Caco-2 (cell line): ENCODE data around the gene KLHL33. TPM values are rescaled to one million over a fixed set of nuclear protein-coding genes. Genes with fewer than 3 reads are reported as not detected.
"Not testable (repeated sequence)": the region's sequence is repeated elsewhere in the genome, so short reads cannot be mapped to it uniquely, and the experiment has no call there.

Experiments
- BruUV-seq: library from RNA; stranded (reverse); fragments of 400-500 nt; replicated peaks from 2 replicates; lab custom pipeline; 2021; lab: Mats Ljungman, UMichigan
- CTCF ChIA-PET: fragments of 300-600 bp; sonication (Branson Sonifier 250); formaldehyde crosslinking; loops from one replicate; lab custom pipeline; 2022; ENCODE audit warnings: antibody characterized with exemption; lab: Charles Lee
- POLR2A ChIA-PET: fragments of 300-600 bp; sonication (Branson Sonifier 250); formaldehyde crosslinking; loops from one replicate; lab custom pipeline; 2022; ENCODE audit warnings: antibody characterized with exemption; lab: Charles Lee
- DNase-seq, 2 experiments: peaks; one replicate each; pipeline versions ENCODE4 v3.0.0 to v3.0.0-alpha.2; 2020 to 2022
- H3K27me3 ChIP-seq: replicated peaks from 2 replicates; pipeline ENCODE4 v1.6.0; 2011; ENCODE audit warnings: low read length; ENCODE audit not compliant: control insufficient read depth, insufficient read depth
- H3K36me3 ChIP-seq: 2 replicates; pipeline ENCODE4 v1.5.1; 2011; ENCODE audit warnings: low read length; ENCODE audit not compliant: control insufficient read depth, insufficient read depth
- H3K4me1 ChIP-seq: fragments of 250-450 bp; sonication (Bioruptor Pico); 2 replicates; pipeline ENCODE4 v1.5.1; 2020; ENCODE audit warnings: mild to moderate bottlenecking
- H3K4me3 ChIP-seq: 2 replicates; pipeline ENCODE4 v1.5.1; 2011; ENCODE audit warnings: low read depth, mild to moderate bottlenecking, control low read depth, low read length
- H3K9me3 ChIP-seq: fragments of 250-450 bp; sonication (Bioruptor Pico); 2 replicates; pipeline ENCODE4 v1.5.1; 2020; ENCODE audit warnings: mild to moderate bottlenecking, moderate library complexity
- H3K27ac Mint-ChIP-seq: one replicate; pipeline ENCODE4 v1.8.0; 2022; ENCODE audit warnings: mixed read lengths; ENCODE audit not compliant: unreplicated experiment
- H3K27me3 Mint-ChIP-seq: one replicate; pipeline ENCODE4 v1.8.0; 2022; ENCODE audit warnings: mixed read lengths; ENCODE audit not compliant: insufficient read depth, unreplicated experiment
- H3K36me3 Mint-ChIP-seq: one replicate; pipeline ENCODE4 v1.8.0; 2022; ENCODE audit warnings: mild to moderate bottlenecking, mixed read lengths; ENCODE audit not compliant: insufficient read depth, unreplicated experiment
- H3K4me1 Mint-ChIP-seq: one replicate; pipeline ENCODE4 v1.8.0; 2022; ENCODE audit warnings: low read depth, mixed read lengths; ENCODE audit not compliant: unreplicated experiment
- H3K4me3 Mint-ChIP-seq: one replicate; pipeline ENCODE4 v1.8.0; 2022; ENCODE audit warnings: mild to moderate bottlenecking, moderate library complexity, mixed read lengths; ENCODE audit not compliant: unreplicated experiment
- H3K9me3 Mint-ChIP-seq: one replicate; pipeline ENCODE4 v1.8.0; 2022; ENCODE audit warnings: mixed read lengths; ENCODE audit not compliant: unreplicated experiment
- intact Hi-C: fragments of 100-400 bp; cut with micrococcal nuclease; formaldehyde crosslinking; loops from one replicate; pipeline ENCODE4 v1.10.0; 2022; ENCODE audit not compliant: unreplicated experiment
- total RNA-seq: library from RNA; stranded (reverse); gene quantifications from 2 replicates; pipeline ENCODE4 v1.2.3, GENCODE V29; 2022
- TF ChIP-seq, protein P1 (sequence below), 2 experiments: fragments of 200-600 bp in 1 of 2; IDR thresholded peaks; 1 replicate in 1 of 2; 2 replicates in 1 of 2; pipeline versions ENCODE4 v1.5.1 to v1.8.0; 2011 to 2022; ENCODE audit warnings: antibody characterized with exemption in 1 of 2, control low read depth in 1 of 2, inconsistent platforms in 1 of 2, low read depth in 1 of 2, low read length in 1 of 2, mild to moderate bottlenecking in 1 of 2, moderate library complexity in 1 of 2; ENCODE audit not compliant: insufficient read depth in 1 of 2, severe bottlenecking in 1 of 2, unreplicated experiment in 1 of 2

KLHL33 gene
- total RNA-seq, 1 experiment from 2014 or later = not detected

DNA sequence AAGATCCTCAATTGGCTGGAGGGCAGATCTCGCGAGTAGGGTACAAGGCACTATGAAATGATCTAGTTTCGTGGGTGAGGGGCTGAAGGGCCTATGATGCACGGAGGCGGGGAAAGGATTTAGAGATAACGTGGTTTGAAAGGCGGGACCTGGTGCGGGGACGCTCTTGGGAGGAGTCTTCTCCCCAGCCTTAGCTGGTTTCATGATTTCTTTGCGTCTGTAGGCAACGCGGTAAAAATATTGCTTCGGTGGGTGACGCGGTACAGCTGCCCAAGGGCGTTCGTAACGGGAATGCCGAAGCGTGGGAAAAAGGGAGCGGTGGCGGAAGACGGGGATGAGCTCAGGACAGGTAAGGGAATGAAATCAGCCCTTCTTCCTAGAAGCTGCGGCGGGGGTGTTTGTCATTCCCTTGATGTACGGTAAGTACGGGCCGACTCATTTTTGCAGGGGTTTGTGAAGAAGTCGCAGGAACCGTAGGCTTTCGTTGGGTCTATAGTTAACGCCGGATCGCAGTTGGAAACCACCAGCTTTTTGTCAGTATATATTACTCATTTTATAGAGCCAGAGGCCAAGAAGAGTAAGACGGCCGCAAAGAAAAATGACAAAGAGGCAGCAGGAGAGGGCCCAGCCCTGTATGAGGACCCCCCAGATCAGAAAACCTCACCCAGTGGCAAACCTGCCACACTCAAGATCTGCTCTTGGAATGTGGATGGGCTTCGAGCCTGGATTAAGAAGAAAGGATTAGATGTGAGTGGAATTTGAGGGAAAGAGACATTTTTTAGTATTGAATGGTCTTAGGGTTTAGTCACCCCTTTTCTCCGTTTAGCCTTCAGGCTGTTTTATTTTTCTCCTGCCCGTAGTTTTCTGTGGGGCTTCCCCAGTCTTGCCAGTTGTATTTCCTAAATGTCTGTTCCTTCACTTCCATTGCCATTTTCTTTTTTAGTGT, 19.7 kb upstream of the KLHL33 start:
- no peaks in the 10 kb centered on the region for H3K27me3 Mint-ChIP-seq
- Histone ChIP-seq H3K36me3 (peaks cover 7% of the 10 kb centered on the region; the same call in 1 of the 2 replicates), H3K27me3 (no peaks in the 10 kb centered on the region), H3K4me3 (peak overlapping the region; percentile 37), H3K9me3 (no peaks in the 10 kb centered on the region), H3K4me1 (peaks cover 7% of the 10 kb centered on the region; the same call in 1 of the 2 replicates)
- no peak overlapping the region for H3K4me3 Mint-ChIP-seq
- TF ChIP-seq, protein P1, sequence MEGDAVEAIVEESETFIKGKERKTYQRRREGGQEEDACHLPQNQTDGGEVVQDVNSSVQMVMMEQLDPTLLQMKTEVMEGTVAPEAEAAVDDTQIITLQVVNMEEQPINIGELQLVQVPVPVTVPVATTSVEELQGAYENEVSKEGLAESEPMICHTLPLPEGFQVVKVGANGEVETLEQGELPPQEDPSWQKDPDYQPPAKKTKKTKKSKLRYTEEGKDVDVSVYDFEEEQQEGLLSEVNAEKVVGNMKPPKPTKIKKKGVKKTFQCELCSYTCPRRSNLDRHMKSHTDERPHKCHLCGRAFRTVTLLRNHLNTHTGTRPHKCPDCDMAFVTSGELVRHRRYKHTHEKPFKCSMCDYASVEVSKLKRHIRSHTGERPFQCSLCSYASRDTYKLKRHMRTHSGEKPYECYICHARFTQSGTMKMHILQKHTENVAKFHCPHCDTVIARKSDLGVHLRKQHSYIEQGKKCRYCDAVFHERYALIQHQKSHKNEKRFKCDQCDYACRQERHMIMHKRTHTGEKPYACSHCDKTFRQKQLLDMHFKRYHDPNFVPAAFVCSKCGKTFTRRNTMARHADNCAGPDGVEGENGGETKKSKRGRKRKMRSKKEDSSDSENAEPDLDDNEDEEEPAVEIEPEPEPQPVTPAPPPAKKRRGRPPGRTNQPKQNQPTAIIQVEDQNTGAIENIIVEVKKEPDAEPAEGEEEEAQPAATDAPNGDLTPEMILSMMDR (IDR thresholded peaks at IDR 0.05; ENCODE audit: insufficient read depth in 1 of 2, low read depth in 1 of 2, low read length in 1 of 2, severe bottlenecking in 1 of 2, unreplicated experiment in 1 of 2) = no peak
- H3K9me3 Mint-ChIP-seq = no peaks in the 10 kb centered on the region
- ChIA-PET CTCF (interaction anchor here (0.6 to 1.0 kb wide), 4 partner anchors 38 to 226 kb away, joined by 3 to 9 read pairs (median 4); no protein-coding TSS in a partner anchor), POLR2A (interaction anchor here (0.6 to 2.2 kb wide), 14 partner anchors 11 to 1000 kb away, joined by 3 to 26 read pairs (median 5); partner anchors contain the start of genes CHD8, PARP2, PNP and TEP1)
- peaks cover 7% of the 10 kb centered on the region for H3K4me1 Mint-ChIP-seq
- peaks cover 37% of the 10 kb centered on the region for H3K36me3 Mint-ChIP-seq
- BruUV-seq = TSS peak; percentile 85
- intact Hi-C loops = loop anchor here (1.0 to 5.0 kb wide), 5 partner anchors 37 to 1057 kb away; partner anchors contain the start of genes CCNB1IP1, METTL3 and PARP2
- peak in 1 of 2 experiments; percentile 83 for DNase-seq
- H3K27ac Mint-ChIP-seq = no peak overlapping the region

DNA sequence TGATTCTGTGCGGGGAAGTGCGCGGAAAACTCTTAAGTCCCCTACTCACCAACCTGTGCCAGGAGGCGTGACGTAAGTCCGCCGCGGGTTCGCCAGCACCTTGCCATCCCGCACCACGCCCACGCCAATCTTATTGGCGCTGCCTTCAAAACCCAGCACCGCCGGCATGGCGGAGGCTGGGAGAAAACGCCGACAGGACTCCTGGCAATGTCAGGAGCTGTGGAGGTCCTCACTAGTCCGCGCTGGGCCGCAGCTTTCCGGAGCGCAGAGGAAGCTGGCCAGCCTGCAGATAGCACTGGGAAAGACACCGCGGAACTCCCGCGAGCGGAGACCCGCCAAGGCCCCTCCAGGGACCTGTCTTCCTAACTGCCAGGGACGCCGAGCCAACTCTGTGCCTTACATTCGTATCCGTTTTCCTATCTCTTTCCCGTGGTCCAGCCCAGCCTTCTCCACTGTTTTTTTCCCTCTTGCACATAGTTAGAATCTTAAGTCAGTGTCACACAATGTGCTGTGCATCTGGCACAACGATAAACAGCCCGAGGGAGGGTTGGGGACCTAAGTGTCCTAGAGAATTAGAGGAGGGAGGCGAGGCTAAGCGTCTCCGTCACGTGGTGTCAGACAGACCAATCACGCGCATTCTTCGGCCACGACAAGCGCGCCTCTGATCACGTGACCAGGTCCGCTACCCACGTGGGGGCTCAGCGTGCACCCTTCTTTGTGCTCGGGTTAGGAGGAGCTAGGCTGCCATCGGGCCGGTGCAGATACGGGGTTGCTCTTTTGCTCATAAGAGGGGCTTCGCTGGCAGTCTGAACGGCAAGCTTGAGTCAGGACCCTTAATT, 18.8 kb upstream of the KLHL33 start, which contains the start of the genes APEX1 and OSGEP:
TSS of gene APEX1 (plus strand) at position 711 of the 839 bp plus-strand sequence. CDS start 420 bp downstream, outside the sequence.
TSS of gene OSGEP (minus strand) at position 297 of the 839 bp plus-strand sequence. CDS start at position 168, 129 bp downstream.
- H3K4me1 Mint-ChIP-seq = peaks cover 1% of the 10 kb centered on the region
- Histone ChIP-seq H3K27me3 (no peaks in the 10 kb centered on the region), H3K4me3 (peak within 1 kb of the TSS; percentile 63), H3K36me3 (peaks cover 7% of the 10 kb centered on the region), H3K4me1 (no peaks in the 10 kb centered on the region), H3K9me3 (no peaks in the 10 kb centered on the region)
- CTCF ChIA-PET = interaction anchor here (0.6 to 1.0 kb wide), 4 partner anchors 37 to 227 kb away, joined by 3 to 9 read pairs (median 4); no protein-coding TSS in a partner anchor
- intact Hi-C loops = loop anchor here (1.0 to 5.0 kb wide), 5 partner anchors 36 to 1058 kb away; partner anchors contain the start of genes CCNB1IP1, METTL3 and PARP2
- no peaks in the 10 kb centered on the region for H3K9me3 Mint-ChIP-seq
- POLR2A ChIA-PET = interaction anchor here (0.6 to 2.2 kb wide), 13 partner anchors 10 to 1001 kb away, joined by 3 to 26 read pairs (median 5); partner anchors contain the start of genes CHD8, PARP2, PNP and TEP1
- H3K4me3 Mint-ChIP-seq = no peak within 1 kb of the TSS
- no TSS peak for BruUV-seq
- H3K27ac Mint-ChIP-seq = no peak within 1 kb of the TSS
- DNase-seq = peak; percentile 97 to 99
- peaks cover 35% of the 10 kb centered on the region for H3K36me3 Mint-ChIP-seq
- H3K27me3 Mint-ChIP-seq = no peaks in the 10 kb centered on the region
- TF ChIP-seq, protein P1 (IDR thresholded peaks at IDR 0.05; ENCODE audit: insufficient read depth in 1 of 2, low read depth in 1 of 2, low read length in 1 of 2, severe bottlenecking in 1 of 2, unreplicated experiment in 1 of 2) = no peak

DNA sequence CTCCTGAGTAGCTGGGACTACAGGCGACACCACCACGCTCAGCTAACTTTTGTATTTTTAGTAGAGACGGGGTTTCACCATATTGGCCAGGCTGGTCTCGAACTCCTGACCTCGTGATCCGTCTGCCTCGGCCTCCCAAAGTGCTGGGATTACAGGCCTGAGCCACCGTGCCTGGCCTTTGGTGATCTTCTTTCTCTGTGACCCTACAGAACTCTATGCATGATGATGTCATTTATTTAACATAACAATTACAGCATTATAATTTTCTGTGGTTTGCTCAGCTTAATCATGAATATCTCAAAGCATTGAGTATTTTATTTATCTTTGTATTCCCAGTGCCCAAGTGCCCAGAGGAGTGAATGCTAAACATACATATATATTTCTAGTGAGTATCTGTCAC, 16.9 kb upstream of the KLHL33 start:
- H3K4me3 ChIP-seq, H3K36me3 ChIP-seq, DNase-seq, intact Hi-C loops, H3K27ac Mint-ChIP-seq, H3K27me3 ChIP-seq, H3K4me1 ChIP-seq, H3K4me1 Mint-ChIP-seq, H3K27me3 Mint-ChIP-seq, H3K4me3 Mint-ChIP-seq, CTCF ChIA-PET, H3K9me3 Mint-ChIP-seq, H3K9me3 ChIP-seq: not testable (repeated sequence)
- TSS peak; percentile 8 for BruUV-seq
- peaks cover 29% of the 10 kb centered on the region for H3K36me3 Mint-ChIP-seq
- POLR2A ChIA-PET = interaction anchor here (1.3 kb wide), 1 partner anchor 109 kb away, joined by 4 read pairs; the partner anchor contains the start of gene PARP2
